Activated naive CD8-positive, alpha-beta T cell treated with anti-CD3 and anti-CD28 coated beads, Interleukin-2, amount 10 ng/mL, durations not matched to agents 7 days and 5 days (primary cell): ENCODE measurements around the gene MYL11. TPM values are rescaled to one million over a fixed set of nuclear protein-coding genes. Genes with fewer than 3 reads are reported as not detected.

Experiments
- ATAC-seq: fragments of 150-1000 bp; cut with Tn5 transposase; one replicate; pipeline ENCODE4 v1.10.0; 2021; ENCODE audit warnings: low read depth, moderate library complexity
- POLR2A ChIA-PET: fragments of 350-600 bp; sonication (Branson Sonifier 250); formaldehyde crosslinking; loops from one replicate; lab custom pipeline; 2021; ENCODE audit warnings: antibody characterized with exemption; lab: Charles Lee
- DNase-seq: peaks from one replicate; pipeline ENCODE4 v3.0.0; 2021
- H3K27ac Mint-ChIP-seq: one replicate; pipeline ENCODE4 v1.8.0; 2022; ENCODE audit warnings: mild to moderate bottlenecking, mixed read lengths
- H3K27me3 Mint-ChIP-seq: one replicate; pipeline ENCODE4 v1.8.0; 2022; ENCODE audit warnings: mild to moderate bottlenecking, moderate library complexity, mixed read lengths
- H3K36me3 Mint-ChIP-seq: one replicate; pipeline ENCODE4 v1.8.0; 2021; ENCODE audit warnings: mild to moderate bottlenecking, mixed read lengths
- H3K4me1 Mint-ChIP-seq: one replicate; pipeline ENCODE4 v1.8.0; 2021; ENCODE audit warnings: mixed read lengths
- H3K4me3 Mint-ChIP-seq: one replicate; pipeline ENCODE4 v1.8.0; 2022; ENCODE audit warnings: mild to moderate bottlenecking, moderate library complexity, mixed read lengths
- H3K9me3 Mint-ChIP-seq: one replicate; pipeline ENCODE4 v1.8.0; 2021; ENCODE audit warnings: mixed read lengths
- total RNA-seq, 2 experiments: library from RNA; stranded (reverse); gene quantifications; one replicate each; pipeline ENCODE4 v1.2.3, GENCODE V29; 2021

Gene MYL11
- total RNA-seq, 2 experiments from 2014 or later: 1.7 TPM; not detected in 1

- POLR2A ChIA-PET: interaction anchor here (0.7 to 4.1 kb wide), 9 partner anchors 9 to 185 kb away, joined by 3 to 71 read pairs (median 6); partner anchors contain the start of genes CORO1A and SEPTIN1
- ATAC-seq: no peak
- peaks cover 44% of the 10 kb centered on the region for H3K4me1 Mint-ChIP-seq
Measured at GRCh38 chr16:30368792-30369090, 5.9 kb upstream of the MYL11 start.

GRCh38 chr16:30369091-30369937 is 5.3 kb upstream of the MYL11 start:
- peak overlapping the region; percentile 78 for H3K27ac Mint-ChIP-seq
- H3K4me1 Mint-ChIP-seq: peaks cover 43% of the 10 kb centered on the region
- peak; percentile 50 for DNase-seq
- no peaks in the 10 kb centered on the region for H3K9me3 Mint-ChIP-seq
- peaks cover 19% of the 10 kb centered on the region for H3K36me3 Mint-ChIP-seq
- H3K27me3 Mint-ChIP-seq: no peaks in the 10 kb centered on the region
- POLR2A ChIA-PET: interaction anchor here (0.7 to 4.1 kb wide), 10 partner anchors 9 to 186 kb away, joined by 3 to 71 read pairs (median 6); partner anchors contain the start of genes CORO1A and SEPTIN1
- no peak for ATAC-seq
- peak overlapping the region; percentile 93 for H3K4me3 Mint-ChIP-seq

More at GRCh38 chr16:30368792-30369090, 5.9 kb upstream of the MYL11 start:
- peak overlapping the region; percentile 78 for H3K27ac Mint-ChIP-seq
- peak overlapping the region; percentile 93 for H3K4me3 Mint-ChIP-seq
- H3K27me3 Mint-ChIP-seq: no peaks in the 10 kb centered on the region
- peaks cover 19% of the 10 kb centered on the region for H3K36me3 Mint-ChIP-seq
- H3K9me3 Mint-ChIP-seq: no peaks in the 10 kb centered on the region
- no peak for DNase-seq

GRCh38 chr16:30369938-30370455 is 4.6 kb upstream of the MYL11 start:
- POLR2A ChIA-PET: interaction anchor here (0.8 to 4.1 kb wide), 11 partner anchors 11 to 187 kb away, joined by 3 to 71 read pairs (median 6); partner anchors contain the start of genes CD2BP2, CORO1A, SEPTIN1 and ZNF48
- peak overlapping the region; percentile 99 for H3K27ac Mint-ChIP-seq
- peaks cover 19% of the 10 kb centered on the region for H3K36me3 Mint-ChIP-seq
- no peaks in the 10 kb centered on the region for H3K9me3 Mint-ChIP-seq
- H3K27me3 Mint-ChIP-seq: no peaks in the 10 kb centered on the region
- peaks cover 42% of the 10 kb centered on the region for H3K4me1 Mint-ChIP-seq
- ATAC-seq (peak; percentile 0), DNase-seq (no peak)
- H3K4me3 Mint-ChIP-seq: peak overlapping the region; percentile 96

GRCh38 chr16:30370456-30371247 is 4.0 kb upstream of the MYL11 start, which contains the start of gene TBC1D10B:
Gene TBC1D10B (minus strand): TSS chr16:30370494. CDS start chr16:30370183, 311 bp downstream.
- H3K36me3 Mint-ChIP-seq: peaks cover 19% of the 10 kb centered on the region
- H3K4me3 Mint-ChIP-seq: peak within 1 kb of the TSS; percentile 96
- DNase-seq (peak; percentile 96), ATAC-seq (peak; percentile 83)
- H3K27ac Mint-ChIP-seq: peak within 1 kb of the TSS; percentile 99
- no peaks in the 10 kb centered on the region for H3K9me3 Mint-ChIP-seq
- H3K27me3 Mint-ChIP-seq: no peaks in the 10 kb centered on the region
- H3K4me1 Mint-ChIP-seq: peaks cover 40% of the 10 kb centered on the region
- POLR2A ChIA-PET: interaction anchor here (0.5 to 4.1 kb wide), 20 partner anchors 9 to 752 kb away, joined by 3 to 71 read pairs (median 5); partner anchors contain the start of genes ALDOA, CD2BP2, CORO1A and SEPTIN1

- Mint-ChIP-seq H3K27ac (peak overlapping the region; percentile 99), H3K4me3 (peak overlapping the region; percentile 96)
- POLR2A ChIA-PET: interaction anchor here (0.8 to 4.1 kb wide), 15 partner anchors 10 to 306 kb away, joined by 3 to 71 read pairs (median 5); partner anchors contain the start of genes ALDOA, CD2BP2, CORO1A and SEPTIN1
Measured at GRCh38 chr16:30371248-30371816, 3.3 kb upstream of the MYL11 start.

GRCh38 chr16:30372038-30372712 is 2.4 kb upstream of the MYL11 start:
- Mint-ChIP-seq H3K9me3 (no peaks in the 10 kb centered on the region), H3K4me1 (peaks cover 31% of the 10 kb centered on the region), H3K36me3 (peaks cover 10% of the 10 kb centered on the region), H3K4me3 (peak overlapping the region; percentile 96), H3K27ac (peak overlapping the region; percentile 99), H3K27me3 (no peaks in the 10 kb centered on the region)
- no peak for ATAC-seq
- POLR2A ChIA-PET: interaction anchor here (0.8 to 4.1 kb wide), 5 partner anchors 10 to 200 kb away, joined by 3 to 71 read pairs (median 11); partner anchors contain the start of genes SEPTIN1, ZNF48 and ZNF688
- no peak for DNase-seq

More at GRCh38 chr16:30371248-30371816, 3.3 kb upstream of the MYL11 start:
- Mint-ChIP-seq H3K4me1 (peaks cover 37% of the 10 kb centered on the region), H3K9me3 (no peaks in the 10 kb centered on the region), H3K27me3 (no peaks in the 10 kb centered on the region), H3K36me3 (peaks cover 17% of the 10 kb centered on the region)
- ATAC-seq (no peak), DNase-seq (no peak)

- H3K36me3 Mint-ChIP-seq: peaks cover 7% of the 10 kb centered on the region
- H3K27me3 Mint-ChIP-seq: no peaks in the 10 kb centered on the region
- ATAC-seq: no peak
- H3K27ac Mint-ChIP-seq: peak overlapping the region; percentile 71
- H3K9me3 Mint-ChIP-seq: no peaks in the 10 kb centered on the region
- DNase-seq: no peak
- H3K4me1 Mint-ChIP-seq: peaks cover 28% of the 10 kb centered on the region
- POLR2A ChIA-PET: interaction anchor here (2.9 to 4.1 kb wide), 2 partner anchors 9 to 187 kb away, joined by 11 to 71 read pairs; partner anchors contain the start of gene SEPTIN1
- no peak overlapping the region for H3K4me3 Mint-ChIP-seq
Measured at GRCh38 chr16:30372725-30373124, 1.9 kb upstream of the MYL11 start.

- H3K4me1 Mint-ChIP-seq: peaks cover 31% of the 10 kb centered on the region
- peak overlapping the region; percentile 74 for H3K27ac Mint-ChIP-seq
- no peaks in the 10 kb centered on the region for H3K27me3 Mint-ChIP-seq
- no peak overlapping the region for H3K4me3 Mint-ChIP-seq
- DNase-seq (no peak), ATAC-seq (no peak)
- peaks cover 18% of the 10 kb centered on the region for H3K36me3 Mint-ChIP-seq
- H3K9me3 Mint-ChIP-seq: no peaks in the 10 kb centered on the region
- POLR2A ChIA-PET: no interaction called here
Measured at GRCh38 chr16:30375864-30376263, 1.3 kb downstream of the MYL11 start.

GRCh38 chr16:30376461-30376902 is 1.9 kb downstream of the MYL11 start:
- H3K36me3 Mint-ChIP-seq: peaks cover 22% of the 10 kb centered on the region
- no peaks in the 10 kb centered on the region for H3K27me3 Mint-ChIP-seq
- POLR2A ChIA-PET: interaction anchor here (2.1 kb wide), 1 partner anchor 30 kb away, joined by 13 read pairs; the partner anchor contains the start of gene ZNF771
- no peak overlapping the region for H3K4me3 Mint-ChIP-seq
- H3K9me3 Mint-ChIP-seq: no peaks in the 10 kb centered on the region
- ATAC-seq (no peak), DNase-seq (no peak)
- peaks cover 32% of the 10 kb centered on the region for H3K4me1 Mint-ChIP-seq
- peak overlapping the region; percentile 98 for H3K27ac Mint-ChIP-seq

GRCh38 chr16:30377050-30377811 is 2.6 kb downstream of the MYL11 start:
- Mint-ChIP-seq H3K36me3 (peaks cover 22% of the 10 kb centered on the region), H3K27me3 (no peaks in the 10 kb centered on the region), H3K27ac (peak overlapping the region; percentile 98), H3K4me1 (peaks cover 29% of the 10 kb centered on the region), H3K9me3 (no peaks in the 10 kb centered on the region), H3K4me3 (peak overlapping the region; percentile 93)
- ATAC-seq (no peak), DNase-seq (no peak)
- POLR2A ChIA-PET: interaction anchor here (0.6 to 8.3 kb wide), 7 partner anchors 8 to 191 kb away, joined by 3 to 74 read pairs (median 5); partner anchors contain the start of genes ZNF48 and ZNF771

- DNase-seq (peak; percentile 83), ATAC-seq (peak; percentile 24)
- POLR2A ChIA-PET: interaction anchor here (0.6 to 8.3 kb wide), 9 partner anchors 9 to 302 kb away, joined by 3 to 74 read pairs (median 5); partner anchors contain the start of genes PPP4C, ZNF48 and ZNF771
- Mint-ChIP-seq H3K4me1 (peaks cover 31% of the 10 kb centered on the region), H3K27ac (peak overlapping the region; percentile 98), H3K36me3 (peaks cover 22% of the 10 kb centered on the region), H3K9me3 (no peaks in the 10 kb centered on the region), H3K4me3 (peak overlapping the region; percentile 93), H3K27me3 (no peaks in the 10 kb centered on the region)
Measured at GRCh38 chr16:30377812-30378235, 3.2 kb downstream of the MYL11 start.
